ENCODE measurements around the gene ADIPOQ. TPM values are rescaled to one million over a fixed set of nuclear protein-coding genes. Genes with fewer than 3 reads are reported as not detected.
A peak's percentile ranks its signal among the peaks of the same experiment; 100 is the strongest.
"Not testable (repeated sequence)": the region's sequence is repeated elsewhere in the genome, so short reads cannot be mapped to it uniquely, and the experiment has no call there.

ADIPOQ gene
- total RNA-seq, 1 donor from 2014 or later, result 3.9 TPM

- DNase-seq (ENCODE audit: low spot score), result no peak
Measured at GRCh38 chr3:186826410-186826975, 16.0 kb upstream of the ADIPOQ start.

DNA sequence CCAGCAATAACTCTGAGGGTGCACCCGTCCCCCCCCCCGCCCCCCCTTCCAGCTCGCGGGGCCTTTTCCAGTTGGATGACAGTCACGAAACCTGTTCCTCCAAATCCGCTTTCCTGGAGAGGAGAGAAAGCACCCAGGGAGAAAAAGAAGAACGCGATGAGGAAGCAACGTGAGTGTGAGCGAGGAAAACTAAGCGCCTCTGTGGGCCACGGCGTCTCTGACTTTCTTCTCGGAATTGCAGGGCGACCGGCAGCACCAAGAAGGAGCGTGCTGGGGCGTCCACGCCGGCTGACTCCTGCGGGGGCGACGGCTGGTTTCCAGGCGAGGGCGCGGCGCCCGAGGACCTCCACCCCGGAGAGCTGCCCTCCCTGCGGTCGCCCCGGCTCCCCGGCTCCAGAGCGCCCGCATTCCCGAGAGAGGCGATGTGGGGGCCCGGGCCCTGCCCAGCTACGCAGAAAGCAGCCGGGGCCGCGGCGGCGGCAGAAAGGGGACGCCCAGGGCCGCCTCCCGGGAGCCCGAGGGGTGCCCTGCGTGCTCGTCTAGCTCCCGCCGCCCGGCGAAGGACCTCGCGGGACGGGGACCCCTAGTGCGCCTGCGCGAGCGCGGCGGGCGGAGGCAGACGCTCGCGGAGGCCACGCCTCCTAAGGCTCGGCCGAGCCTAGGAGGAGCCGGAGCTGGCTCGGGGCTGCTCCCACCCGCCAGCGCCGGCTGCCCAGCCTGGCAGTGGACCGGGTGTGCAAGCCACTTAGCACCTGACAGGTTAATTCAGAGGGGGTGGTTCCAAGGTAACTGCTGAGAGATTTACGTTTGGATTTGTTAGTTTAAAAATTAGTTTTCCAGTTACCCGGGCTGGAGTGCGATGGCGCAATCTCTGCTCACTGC lies 15.3 kb upstream of the ADIPOQ start:
- peak; percentile 84 for DNase-seq (ENCODE audit: low spot score)

GRCh38 chr3:186828340-186828739 lies 14.2 kb upstream of the ADIPOQ start:
- DNase-seq (ENCODE audit: low spot score), result no peak

DNA sequence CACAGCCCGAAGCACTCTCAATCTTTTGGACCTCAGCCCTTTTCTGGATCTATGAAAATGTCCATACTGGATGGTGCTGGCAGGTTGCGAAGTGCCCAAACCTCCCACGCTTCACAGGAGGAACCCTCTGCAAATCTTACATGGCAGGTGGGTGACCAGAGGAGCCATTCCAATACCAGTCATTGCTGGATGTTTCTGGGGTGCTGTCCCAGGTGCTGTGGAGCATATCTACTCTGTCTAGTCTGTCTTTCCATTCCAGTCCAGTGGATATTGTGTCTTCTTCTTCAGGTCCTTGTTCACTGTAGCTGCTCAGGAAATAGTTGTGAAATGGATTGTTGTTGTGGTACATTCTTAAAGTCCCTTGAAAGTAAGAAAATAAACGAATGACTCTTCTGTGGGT lies 10.7 kb upstream of the ADIPOQ start:
- DNase-seq (ENCODE audit: low spot score), result no peak

DNA sequence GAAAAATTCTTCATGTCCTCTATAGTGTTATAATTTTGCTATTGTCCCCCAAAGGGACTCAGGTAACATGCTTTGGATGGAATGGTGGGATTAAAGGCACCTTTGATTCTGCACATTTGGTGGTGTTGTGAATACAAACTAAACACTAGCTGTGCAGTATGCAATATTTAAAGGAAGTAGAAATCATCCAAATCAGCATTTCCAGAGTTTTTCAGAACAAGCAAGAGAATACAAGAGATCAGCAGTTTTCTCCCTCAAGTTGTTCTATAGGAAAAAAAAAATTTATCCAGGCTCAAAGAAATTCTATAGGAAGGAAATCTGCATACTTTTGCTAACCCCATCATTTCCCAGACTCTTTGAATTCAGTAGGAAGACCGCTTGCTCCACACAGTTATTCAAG lies 10.2 kb upstream of the ADIPOQ start:
- DNase-seq (ENCODE audit: low spot score), result no peak

DNA sequence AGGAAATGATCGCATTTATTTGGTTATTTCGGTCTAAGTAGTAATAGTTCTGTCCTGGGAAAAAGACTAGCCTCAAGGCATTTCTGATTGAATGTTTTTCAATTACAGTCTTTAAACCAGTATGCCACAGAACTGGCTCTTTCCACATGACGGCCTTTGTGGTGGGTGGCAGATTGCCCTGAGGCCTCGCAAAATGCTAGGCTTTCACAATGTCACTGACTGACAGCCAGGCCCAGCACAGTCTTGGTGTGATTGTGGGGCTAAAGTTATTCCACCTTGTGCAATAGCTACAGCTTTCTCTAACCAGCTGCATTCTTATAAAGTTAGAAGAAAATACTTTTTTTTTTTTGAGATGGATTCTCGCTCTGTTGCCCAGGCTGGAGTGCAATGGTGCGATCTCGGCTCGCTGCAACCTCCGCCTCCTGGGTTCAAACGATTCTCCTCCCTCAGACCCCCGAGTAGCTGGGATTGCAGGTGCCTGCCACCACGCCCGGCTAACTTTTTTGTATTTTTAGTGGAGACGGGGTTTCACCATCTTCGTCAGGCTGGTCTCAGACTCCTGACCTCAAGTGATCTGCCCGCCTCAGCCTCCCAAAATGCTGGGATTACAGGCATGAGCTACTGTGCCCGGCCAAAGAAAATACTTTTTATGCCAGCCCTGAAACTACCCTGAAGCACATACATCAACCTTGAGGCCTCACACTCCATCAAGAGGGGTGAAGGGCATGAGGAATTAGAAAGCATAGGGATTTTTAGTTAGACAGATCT lies 2.5 kb upstream of the ADIPOQ start:
- DNase-seq (ENCODE audit: low spot score), result no peak

DNA sequence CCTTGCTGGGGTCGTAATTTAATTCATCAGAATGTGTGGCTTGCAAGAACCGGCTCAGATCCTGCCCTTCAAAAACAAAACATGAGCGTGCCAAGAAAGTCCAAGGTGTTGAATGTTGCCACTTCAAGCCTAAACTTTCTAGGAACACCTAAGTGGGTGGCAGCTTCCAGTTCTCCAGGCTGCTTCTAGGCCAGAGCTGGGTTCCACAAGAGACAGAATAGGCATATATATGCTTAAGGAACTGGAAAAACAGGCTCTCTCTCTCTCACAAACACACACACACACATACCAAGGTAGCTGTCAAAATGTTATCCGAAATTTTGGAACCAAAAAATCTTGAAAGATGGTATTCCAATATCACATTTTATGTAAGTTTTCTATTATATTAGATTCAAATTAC lies 890 bp upstream of the ADIPOQ start:
- DNase-seq (ENCODE audit: low spot score), result no peak

GRCh38 chr3:186843039-186843432 lies 526 bp downstream of the ADIPOQ start:
- DNase-seq (ENCODE audit: low spot score), result no peak

DNA sequence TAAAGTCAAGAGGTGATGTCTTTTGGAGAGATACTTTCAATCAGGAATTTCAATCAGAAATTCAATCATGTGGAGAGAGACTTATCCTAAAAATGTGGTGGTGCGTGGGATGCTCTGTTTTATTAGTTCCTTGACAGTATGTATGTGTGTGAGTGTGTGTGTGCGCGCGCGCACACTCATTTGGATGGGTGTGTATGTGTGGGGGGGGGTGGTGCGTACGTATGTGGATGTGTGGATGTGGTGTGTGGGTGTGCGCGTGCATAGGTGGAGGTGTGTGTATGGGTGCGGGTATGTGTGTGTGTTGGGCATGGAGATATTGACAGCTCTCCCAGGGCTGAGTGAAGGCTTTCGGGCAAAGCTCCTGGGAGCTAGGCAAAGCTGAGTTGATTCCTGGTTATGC lies 2.4 kb downstream of the ADIPOQ start:
- DNase-seq (ENCODE audit: low spot score), result no peak

DNA sequence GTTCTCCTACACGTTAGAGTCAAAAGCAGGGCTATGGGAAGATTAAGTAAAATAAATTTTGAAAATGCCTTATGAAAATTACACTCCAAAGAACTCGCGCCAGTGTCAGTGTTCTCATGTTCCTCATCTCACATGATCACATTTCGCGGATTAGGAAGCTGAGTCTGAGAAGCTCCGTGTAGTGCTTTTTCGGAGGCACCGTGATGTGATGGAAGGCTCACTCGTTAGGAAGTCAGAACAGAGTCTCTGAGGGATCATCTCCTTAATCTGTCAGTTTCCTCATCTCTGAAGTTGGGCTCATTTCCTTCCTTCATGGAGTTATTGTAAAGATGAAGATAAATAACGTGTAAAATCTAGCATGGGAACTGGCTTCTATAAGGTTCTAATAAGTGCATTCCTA lies 3.2 kb downstream of the ADIPOQ start:
- no peak for DNase-seq (ENCODE audit: low spot score)

DNA sequence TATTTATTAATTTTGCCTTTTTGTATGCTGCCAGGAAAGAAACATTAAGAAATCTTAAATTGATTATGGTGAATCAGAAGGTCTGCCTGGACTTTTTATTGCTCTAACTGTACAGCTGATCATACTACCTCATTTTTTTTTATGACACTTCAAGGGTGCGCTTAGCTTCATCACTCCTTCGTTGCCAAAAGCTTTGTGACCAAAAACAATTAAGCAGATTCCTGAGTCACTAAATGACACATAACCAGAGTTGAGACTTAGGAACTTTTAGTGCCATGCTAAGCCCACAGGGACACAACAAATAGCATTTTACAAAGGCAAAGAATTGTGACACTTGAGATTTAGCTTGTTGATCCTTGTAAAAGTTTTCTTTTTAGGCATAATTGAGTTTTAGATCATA lies 4.9 kb downstream of the ADIPOQ start:
- no peak for DNase-seq (ENCODE audit: low spot score)

DNA sequence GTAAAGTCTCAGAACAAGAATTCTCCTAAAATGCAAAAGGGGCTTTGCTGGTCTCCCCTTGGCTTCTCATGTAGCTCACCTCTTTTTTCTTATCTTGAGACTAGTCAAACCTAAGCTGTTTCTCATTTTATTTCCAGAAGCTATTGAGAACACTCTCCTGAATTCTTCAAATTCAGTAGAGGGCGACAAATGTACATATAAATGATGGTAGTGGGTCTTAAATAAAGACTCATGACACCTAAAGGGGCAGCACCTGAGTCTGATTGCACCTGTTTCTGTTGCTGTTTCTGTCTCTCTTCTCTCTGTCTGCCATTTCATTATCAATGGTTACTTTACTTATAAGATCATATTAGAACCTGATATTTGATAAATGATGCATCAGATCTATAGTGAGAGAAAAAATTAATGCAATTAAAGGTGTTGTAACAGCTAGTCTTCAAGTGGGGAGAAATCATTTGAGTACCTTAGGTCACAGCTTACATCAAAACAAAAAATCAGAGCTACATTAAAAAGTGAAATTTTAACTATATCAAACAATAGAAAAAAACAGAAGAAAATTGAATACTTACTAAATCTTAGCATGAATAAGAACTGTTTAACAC lies 7.0 kb downstream of the ADIPOQ start:
- DNase-seq (ENCODE audit: low spot score), result peak; percentile 40

GRCh38 chr3:186851835-186852234 lies 9.3 kb downstream of the ADIPOQ start:
- not testable (repeated sequence) for DNase-seq (ENCODE audit: low spot score)

DNA sequence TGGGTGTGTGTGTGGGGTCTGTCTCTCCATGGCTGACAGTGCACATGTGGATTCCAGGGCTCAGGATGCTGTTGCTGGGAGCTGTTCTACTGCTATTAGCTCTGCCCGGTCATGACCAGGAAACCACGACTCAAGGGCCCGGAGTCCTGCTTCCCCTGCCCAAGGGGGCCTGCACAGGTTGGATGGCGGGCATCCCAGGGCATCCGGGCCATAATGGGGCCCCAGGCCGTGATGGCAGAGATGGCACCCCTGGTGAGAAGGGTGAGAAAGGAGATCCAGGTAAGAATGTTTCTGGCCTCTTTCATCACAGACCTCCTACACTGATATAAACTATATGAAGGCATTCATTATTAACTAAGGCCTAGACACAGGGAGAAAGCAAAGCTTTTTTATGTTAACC lies 10.5 kb downstream of the ADIPOQ start:
- no peak for DNase-seq (ENCODE audit: low spot score)

DNA sequence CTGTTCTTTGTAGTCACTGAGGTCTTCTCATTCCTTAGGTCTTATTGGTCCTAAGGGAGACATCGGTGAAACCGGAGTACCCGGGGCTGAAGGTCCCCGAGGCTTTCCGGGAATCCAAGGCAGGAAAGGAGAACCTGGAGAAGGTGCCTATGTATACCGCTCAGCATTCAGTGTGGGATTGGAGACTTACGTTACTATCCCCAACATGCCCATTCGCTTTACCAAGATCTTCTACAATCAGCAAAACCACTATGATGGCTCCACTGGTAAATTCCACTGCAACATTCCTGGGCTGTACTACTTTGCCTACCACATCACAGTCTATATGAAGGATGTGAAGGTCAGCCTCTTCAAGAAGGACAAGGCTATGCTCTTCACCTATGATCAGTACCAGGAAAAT lies 11.6 kb downstream of the ADIPOQ start:
- DNase-seq (ENCODE audit: low spot score), result no peak

DNA sequence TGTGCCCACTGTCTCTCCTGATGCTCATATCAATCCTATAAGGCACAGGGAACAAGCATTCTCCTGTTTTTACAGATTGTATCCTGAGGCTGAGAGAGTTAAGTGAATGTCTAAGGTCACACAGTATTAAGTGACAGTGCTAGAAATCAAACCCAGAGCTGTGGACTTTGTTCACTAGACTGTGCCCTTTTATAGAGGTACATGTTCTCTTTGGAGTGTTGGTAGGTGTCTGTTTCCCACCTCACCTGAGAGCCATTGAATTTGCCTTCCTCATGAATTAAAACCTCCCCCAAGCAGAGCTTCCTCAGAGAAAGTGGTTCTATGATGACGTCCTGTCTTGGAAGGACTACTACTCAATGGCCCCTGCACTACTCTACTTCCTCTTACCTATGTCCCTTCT lies 12.4 kb downstream of the ADIPOQ start:
- DNase-seq (ENCODE audit: low spot score), result no peak

GRCh38 chr3:186857743-186858142 lies 15.2 kb downstream of the ADIPOQ start:
- DNase-seq (ENCODE audit: low spot score), result no peak

DNA sequence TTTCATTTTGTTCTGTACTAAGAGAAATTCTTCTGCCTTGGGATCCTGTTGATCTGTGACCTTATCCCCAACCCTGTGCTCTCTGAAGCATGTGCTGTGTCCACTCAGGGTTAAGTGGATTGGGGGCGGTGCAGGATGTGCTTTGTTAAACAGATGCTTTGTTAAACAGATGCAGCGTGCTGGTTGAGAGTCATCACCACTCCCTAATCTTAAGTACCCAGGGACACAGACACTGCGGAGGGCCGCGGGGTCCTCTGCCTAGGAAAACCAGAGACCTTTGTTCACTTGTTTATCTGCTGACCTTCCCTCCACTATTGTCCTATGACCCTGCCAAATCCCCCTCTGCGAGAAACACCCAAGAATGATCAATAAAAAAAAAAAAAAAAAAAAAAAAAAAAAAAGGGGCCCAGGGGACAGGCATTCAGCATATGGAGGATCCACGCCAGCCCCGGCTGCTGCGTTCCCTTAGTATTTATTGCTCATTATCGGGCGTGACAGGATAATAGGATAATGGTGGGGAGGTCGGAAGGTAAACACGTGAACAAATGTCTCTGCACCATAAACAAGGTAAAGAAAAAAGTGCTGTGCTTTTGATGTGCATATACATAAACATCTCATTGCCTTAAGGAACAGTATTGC lies 22.8 kb downstream of the ADIPOQ start:
- DNase-seq (ENCODE audit: low spot score), result not testable (repeated sequence)

- DNase-seq (ENCODE audit: low spot score), result not testable (repeated sequence)
Measured at GRCh38 chr3:186866095-186866494, 23.6 kb downstream of the ADIPOQ start.

DNA sequence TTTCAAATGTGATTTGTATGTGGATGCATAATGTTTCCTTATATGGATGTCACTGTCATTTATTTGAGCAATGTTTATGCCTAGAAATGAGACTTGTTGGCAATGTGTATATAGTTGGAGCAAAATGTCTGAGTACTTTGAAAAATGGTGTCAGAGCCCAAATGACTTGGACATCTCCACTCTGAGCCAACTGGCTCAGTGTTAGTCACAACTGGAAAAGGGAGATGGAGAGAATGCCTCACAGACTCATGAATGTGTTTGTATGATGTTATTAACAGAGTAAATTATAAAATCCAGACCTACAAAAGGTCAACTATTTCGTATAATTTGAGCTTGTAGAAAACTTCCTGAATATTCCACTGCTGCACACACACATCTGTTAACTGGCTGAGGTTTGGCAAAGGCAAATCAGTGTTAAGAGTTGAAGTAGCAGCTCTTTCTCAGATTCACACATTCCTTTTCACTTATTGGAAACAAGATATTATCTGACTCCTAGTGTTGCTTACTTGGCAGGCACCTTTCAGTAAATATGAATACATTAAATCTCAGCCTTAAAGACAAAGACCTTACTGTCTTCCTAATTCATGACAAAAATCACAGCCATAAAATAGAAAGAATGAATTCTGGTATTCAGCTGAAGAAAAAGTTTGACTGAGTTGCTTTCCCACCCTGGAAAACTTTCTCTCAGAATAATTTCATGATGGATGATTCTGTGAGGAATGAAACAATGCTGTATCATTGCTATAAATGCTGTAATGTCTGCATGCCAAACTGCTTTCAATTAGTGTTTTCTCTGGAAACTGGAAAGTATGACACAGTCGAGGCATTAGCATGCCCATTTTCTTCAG lies 27.0 kb downstream of the ADIPOQ start:
- DNase-seq (ENCODE audit: low spot score), result no peak

Measured in umbilical cord (tissue), 2 donors.